A549 (cell line): ENCODE results near the gene CFAP92.

ENCODE experiments used
- CEBPB ChIP-seq, 2 experiments: fragments of >200 bp in 1 of 2; sonication (Bioruptor Twin) in 1 of 2; formaldehyde crosslinking in 1 of 2; IDR thresholded peaks; 2 replicates each; pipeline ENCODE4 v1.6.1; 2012 to 2016
- CHD2 ChIP-seq: fragments of 150-350 bp; IDR thresholded peaks from 2 replicates; pipeline ENCODE4 v1.6.1; 2014; ENCODE audit warnings: low read length; ENCODE audit not compliant: partially characterized antibody
- CHD4 ChIP-seq: fragments of 200-600 bp; sonication (generic); IDR thresholded peaks from 2 replicates; pipeline ENCODE4 v1.6.1; 2016; ENCODE audit warnings: antibody characterized with exemption, mild to moderate bottlenecking, borderline replicate concordance
- CTCF ChIP-seq: fragments of >200 bp; sonication (Bioruptor Twin); formaldehyde crosslinking; IDR thresholded peaks from 3 replicates; pipeline ENCODE4 v1.5.1; 2016
- ELK1 ChIP-seq: fragments of 150-350 bp; IDR thresholded peaks from 2 replicates; pipeline ENCODE4 v1.6.1; 2014; ENCODE audit warnings: low read depth, mild to moderate bottlenecking, low read length
- EP300 ChIP-seq, 2 experiments: fragments of >200 bp; sonication (Bioruptor Twin); formaldehyde crosslinking; IDR thresholded peaks; 2 replicates in 1 of 2; 3 replicates in 1 of 2; pipeline ENCODE4 v1.6.1; 2016 to 2017
- MAX ChIP-seq: IDR thresholded peaks from 2 replicates; pipeline ENCODE4 v1.6.1; 2012
- MYC ChIP-seq: IDR thresholded peaks from 2 replicates; pipeline ENCODE4 v1.6.1; 2012; ENCODE audit warnings: mild to moderate bottlenecking, inconsistent platforms, low read length, improper control_type of control experiment, borderline replicate concordance
- PBX3 ChIP-seq: IDR thresholded peaks from 2 replicates; pipeline ENCODE4 v1.6.1; 2012
- POLR2AphosphoS2 ChIP-seq: conservative IDR thresholded peaks from 2 replicates; pipeline ENCODE4 v1.6.1; 2012; ENCODE audit warnings: low read length, improper control_type of control experiment, inconsistent platforms
- RAD21 ChIP-seq, 2 experiments: fragments of >200 bp in 1 of 2; sonication (Bioruptor Twin) in 1 of 2; formaldehyde crosslinking in 1 of 2; IDR thresholded peaks in 1 of 2; conservative IDR thresholded peaks in 1 of 2; 2 replicates in 1 of 2; 3 replicates in 1 of 2; pipeline ENCODE4 v1.6.1; 2012 to 2018; ENCODE audit warnings: inconsistent platforms in 1 of 2
- REST ChIP-seq: fragments of 200-600 bp; sonication (generic); IDR thresholded peaks from 2 replicates; pipeline ENCODE4 v1.6.1; 2016; ENCODE audit warnings: antibody characterized with exemption, mild to moderate bottlenecking, moderate library complexity
- USF2 ChIP-seq: fragments of 450-650 bp; IDR thresholded peaks from 2 replicates; pipeline ENCODE4 v1.6.1; 2014; ENCODE audit warnings: antibody characterized with exemption

GRCh38 chr3:128923576-128923975, 70.3 kb downstream of the CFAP92 start:
- TF ChIP-seq CTCF (no peak), REST (no peak), EP300 (IDR thresholded peaks at IDR 0.05) (no peak), MYC (no peak), CHD2 (no peak), RAD21 (conservative IDR thresholded peaks at IDR 0.05 in 1 of 2, IDR thresholded peaks at IDR 0.05 in 1 of 2) (no peak), MAX (no peak), USF2 (no peak), CHD4 (no peak), ELK1 (no peak), CEBPB (IDR thresholded peaks at IDR 0.05) (no peak), PBX3 (no peak), POLR2AphosphoS2 (no peak)
